Measurements from ENCODE around the gene CDYL2.
"Not testable (repeated sequence)": the region's sequence is repeated elsewhere in the genome, so short reads cannot be mapped to it uniquely, and the experiment has no call there.

GRCh38 chr16:80650281-80650680 is 154.1 kb downstream of the CDYL2 start:
- not testable (repeated sequence) for TF ChIP-seq EZH2 (IDR thresholded peaks at IDR 0.05); POLR2AphosphoS5 (IDR thresholded peaks at IDR 0.05; ENCODE audit: borderline replicate concordance, low read depth, low read length); FOXP2 (optimal IDR thresholded peaks at IDR 0.05; ENCODE audit: control extremely low read depth, extremely low read length, insufficient read depth)
